Naive thymus-derived CD4-positive, alpha-beta T cell (primary cell): ENCODE results near the gene TMEM238. TPM values are rescaled to one million over a fixed set of nuclear protein-coding genes. Genes with fewer than 3 reads are reported as not detected.
A peak's percentile ranks its signal among the peaks of the same experiment; 100 is the strongest.

Experiments used
- ATAC-seq: fragments of 150-1000 bp; cut with Tn5 transposase; 2 replicates; pipeline ENCODE4 v1.10.0; 2021; ENCODE audit warnings: mild to moderate bottlenecking, moderate library complexity
- CTCF ChIA-PET: fragments of 350-600 bp; sonication (Branson Sonifier 250); formaldehyde crosslinking; loops from one replicate; lab custom pipeline; 2021; ENCODE audit warnings: antibody characterized with exemption; lab: Charles Lee
- POLR2A ChIA-PET: fragments of 350-600 bp; sonication (Branson Sonifier 250); formaldehyde crosslinking; loops from one replicate; lab custom pipeline; 2021; ENCODE audit warnings: antibody characterized with exemption, inconsistent platforms; lab: Charles Lee
- DNase-seq, 9 donors: peaks; one replicate each; pipeline versions ENCODE4 v3.0.0 to v3.0.0-alpha.2; 2020 to 2022; ENCODE audit warnings: mixed read lengths in 1 of 9
- H3K27ac ChIP-seq: one replicate; pipeline ENCODE4 v1.7.0; 2013; ENCODE audit warnings: mild to moderate bottlenecking, low read depth, low read length, moderate library complexity
- H3K27me3 ChIP-seq, 2 donors: one replicate each; pipeline ENCODE4 v1.7.0; 2013; ENCODE audit warnings: low read length in 2 of 2, mild to moderate bottlenecking in 2 of 2, moderate library complexity in 2 of 2; ENCODE audit not compliant: control insufficient read depth in 2 of 2, insufficient read depth in 2 of 2
- H3K36me3 ChIP-seq, 3 experiments: 1 replicate in 2 of 3; 2 replicates in 1 of 3; pipeline ENCODE4 v1.7.0; 2013; ENCODE audit warnings: low read length in 3 of 3, mild to moderate bottlenecking in 3 of 3, moderate library complexity in 1 of 3; ENCODE audit not compliant: insufficient read depth in 3 of 3, control insufficient read depth in 2 of 3
- H3K4me1 ChIP-seq, 2 donors: one replicate each; pipeline ENCODE4 v1.7.0; 2013; ENCODE audit warnings: low read length in 2 of 2, mild to moderate bottlenecking in 2 of 2, moderate library complexity in 1 of 2; ENCODE audit not compliant: control insufficient read depth in 2 of 2, insufficient read depth in 2 of 2
- H3K4me3 ChIP-seq: 2 replicates; pipeline ENCODE4 v1.7.0; 2013; ENCODE audit warnings: mild to moderate bottlenecking, low read length
- H3K9me3 ChIP-seq, 3 experiments: 1 replicate in 2 of 3; 2 replicates in 1 of 3; pipeline ENCODE4 v1.7.0; 2013; ENCODE audit warnings: low read length in 3 of 3; ENCODE audit not compliant: control insufficient read depth in 2 of 3
- H3K27ac Mint-ChIP-seq, 9 donors: one replicate each; pipeline ENCODE4 v1.8.0; 2020 to 2022; ENCODE audit warnings: mixed read lengths in 9 of 9, mild to moderate bottlenecking in 8 of 9, moderate library complexity in 5 of 9, inconsistent platforms in 2 of 9
- H3K27me3 Mint-ChIP-seq, 5 donors: one replicate each; pipeline ENCODE4 v1.8.0; 2021 to 2022; ENCODE audit warnings: mixed read lengths in 5 of 5, mild to moderate bottlenecking in 1 of 5
- H3K36me3 Mint-ChIP-seq, 5 donors: one replicate each; pipeline ENCODE4 v1.8.0; 2020 to 2022; ENCODE audit warnings: mixed read lengths in 5 of 5, mild to moderate bottlenecking in 3 of 5, inconsistent platforms in 1 of 5
- H3K4me1 Mint-ChIP-seq, 7 donors: one replicate each; pipeline ENCODE4 v1.8.0; 2020 to 2022; ENCODE audit warnings: mixed read lengths in 7 of 7, mild to moderate bottlenecking in 3 of 7, inconsistent platforms in 1 of 7
- H3K4me3 Mint-ChIP-seq, 10 donors: one replicate each; pipeline ENCODE4 v1.8.0; 2020 to 2022; ENCODE audit warnings: mild to moderate bottlenecking in 10 of 10, mixed read lengths in 10 of 10, moderate library complexity in 6 of 10, inconsistent platforms in 2 of 10
- H3K9me3 Mint-ChIP-seq, 11 donors: one replicate each; pipeline ENCODE4 v1.8.0; 2020 to 2022; ENCODE audit warnings: mixed read lengths in 11 of 11, mild to moderate bottlenecking in 4 of 11, inconsistent platforms in 1 of 11, moderate library complexity in 1 of 11
- intact Hi-C, 2 donors: fragments of 100-400 bp; cut with micrococcal nuclease; formaldehyde crosslinking; loops; one replicate each; pipeline ENCODE4 v1.15.1; 2023
- polyA plus RNA-seq, 2 donors: library from polyadenylated mRNA; unstranded; fragments of 300-500 nt; fragmentation: Illumina TruSeq; gene quantifications; one replicate each; pipeline ENCODE4 v1.2.3, GENCODE V29; 2021
- total RNA-seq, 6 experiments: library from RNA in 5 of 6; stranded (reverse) in 5 of 6; gene quantifications; 1 replicate in 5 of 6; 2 replicates in 1 of 6; pipeline ENCODE4 v1.2.3 and lab custom pipeline; 2021 to 2026

Gene TMEM238
- total and polyA plus RNA-seq, 7 experiments from 2014 or later: 0.33 to 15.7 (median 9.7) TPM

DNA sequence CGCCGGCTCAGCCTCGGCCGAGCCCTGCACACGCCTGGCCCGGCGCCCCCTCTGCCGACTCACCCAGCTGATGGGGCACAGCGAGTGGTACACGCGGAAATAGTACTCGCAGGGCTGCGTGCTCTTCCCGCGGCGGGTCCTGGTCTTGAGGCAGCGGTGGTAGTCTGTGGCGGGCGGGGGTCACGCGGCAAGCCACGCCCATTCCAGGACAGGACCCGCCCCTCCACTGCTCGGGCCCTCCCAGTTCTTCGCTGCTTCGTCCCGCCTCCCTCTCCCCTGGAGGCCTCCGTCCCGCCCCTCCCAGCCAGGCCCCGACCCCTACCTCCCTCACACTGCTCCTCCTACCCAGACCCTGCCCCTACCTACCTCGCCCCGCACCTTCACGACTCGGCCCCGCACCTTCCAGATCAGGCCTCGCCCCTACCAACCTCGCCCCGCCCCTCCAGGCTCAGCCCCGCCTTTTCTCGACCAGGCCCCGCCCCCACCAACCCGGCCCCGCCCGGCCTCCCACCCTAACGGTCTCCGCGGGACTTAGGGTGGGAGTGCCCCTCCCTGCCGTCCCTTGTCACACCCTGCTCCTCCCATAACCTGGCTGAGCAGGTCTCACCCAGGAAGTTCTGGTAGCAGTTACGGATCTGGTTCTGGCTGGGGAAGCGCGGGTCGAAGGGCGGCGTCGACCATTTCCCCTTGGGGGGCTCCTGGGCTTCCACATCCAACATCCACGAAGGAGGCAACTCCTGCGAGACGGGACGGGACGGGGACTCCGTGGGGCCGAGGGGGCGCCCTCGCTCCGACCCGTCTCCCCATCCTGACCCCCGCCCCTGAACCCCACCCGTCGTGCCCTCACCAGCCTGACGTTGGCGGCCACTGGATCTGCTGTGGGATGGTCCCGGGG, 30.0 kb downstream of the TMEM238 start:
- no peak overlapping the region for H3K27ac ChIP-seq
- peaks cover 25 to 55% (median 30%) of the 10 kb centered on the region in 5 donors for H3K27me3 Mint-ChIP-seq
- POLR2A ChIA-PET: no interaction called here
- no peaks in the 10 kb centered on the region for H3K9me3 ChIP-seq
- intact Hi-C loops: loop anchor here (1.0 to 5.0 kb wide), 3 partner anchors 15 to 97 kb away; partner anchors contain the start of genes KMT5C (in 2 of the 2), PPP6R1 (in 1 of the 2) and RPL28 (in 1 of the 2)
- H3K27ac Mint-ChIP-seq: peak overlapping the region in 2 of 9 donors; percentile 18 to 56
- H3K4me1 ChIP-seq: peaks cover 7 to 10% of the 10 kb centered on the region in 2 donors
- H3K4me3 ChIP-seq: peak overlapping the region; percentile 48
- peaks cover 0 to 2% (median 0%) of the 10 kb centered on the region in 11 donors for H3K9me3 Mint-ChIP-seq
- H3K4me3 Mint-ChIP-seq: peak overlapping the region; percentile 66 to 86 (median 80)
- peaks cover 0 to 10% of the 10 kb centered on the region in 2 donors for H3K27me3 ChIP-seq
- no peaks in the 10 kb centered on the region for H3K36me3 ChIP-seq
- CTCF ChIA-PET: no interaction called here
- DNase-seq: peak in 8 of 9 donors; percentile 44 to 70 (median 58)
- ATAC-seq: peak; percentile 90
- peaks cover 14 to 25% (median 17%) of the 10 kb centered on the region in 7 donors for H3K4me1 Mint-ChIP-seq
- H3K36me3 Mint-ChIP-seq: no peaks in the 10 kb centered on the region

DNA sequence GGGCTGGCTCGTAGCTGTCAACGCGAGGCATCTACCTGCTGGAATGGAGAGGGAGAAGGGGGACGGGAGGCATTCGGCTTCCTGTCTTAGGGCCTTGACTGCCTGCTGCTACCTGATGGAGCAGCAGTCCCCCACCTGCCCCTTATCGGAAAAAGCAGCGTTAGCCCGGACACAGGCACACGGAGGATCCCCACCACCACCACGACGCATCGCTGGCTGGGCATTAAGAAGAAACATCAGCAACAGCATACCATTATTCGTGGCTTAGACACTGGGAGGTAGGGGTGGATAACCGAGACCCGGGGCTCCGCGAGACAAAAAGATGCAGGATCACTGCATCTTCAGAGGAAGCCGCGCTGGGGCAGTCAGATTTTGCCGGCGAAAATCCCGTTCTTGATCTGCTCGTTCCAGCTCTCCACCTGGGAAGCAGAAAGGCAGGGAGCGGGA, 30.7 kb downstream of the TMEM238 start:
- Histone ChIP-seq H3K9me3 (no peaks in the 10 kb centered on the region), H3K4me1 (peaks cover 7 to 10% of the 10 kb centered on the region in 2 donors), H3K36me3 (no peaks in the 10 kb centered on the region), H3K27ac (no peak overlapping the region), H3K27me3 (peaks cover 0 to 10% of the 10 kb centered on the region in 2 donors), H3K4me3 (peak overlapping the region; percentile 48)
- H3K4me1 Mint-ChIP-seq: peaks cover 14 to 25% (median 17%) of the 10 kb centered on the region in 7 donors
- peak overlapping the region; percentile 66 to 86 (median 78) for H3K4me3 Mint-ChIP-seq
- ATAC-seq (no peak), DNase-seq (peak in 3 of 9 donors; percentile 20 to 24 (median 20))
- intact Hi-C loops: loop anchor here in 1 of 2 donors (5.0 kb wide), 2 partner anchors 34 to 96 kb away; partner anchors contain the start of genes PPP6R1 and RPL28
- peaks cover 0 to 2% (median 0%) of the 10 kb centered on the region in 11 donors for H3K9me3 Mint-ChIP-seq
- peaks cover 25 to 55% (median 30%) of the 10 kb centered on the region in 5 donors for H3K27me3 Mint-ChIP-seq
- CTCF ChIA-PET: no interaction called here
- POLR2A ChIA-PET: no interaction called here
- peak overlapping the region in 2 of 9 donors; percentile 53 to 71 for H3K27ac Mint-ChIP-seq
- no peaks in the 10 kb centered on the region for H3K36me3 Mint-ChIP-seq

DNA sequence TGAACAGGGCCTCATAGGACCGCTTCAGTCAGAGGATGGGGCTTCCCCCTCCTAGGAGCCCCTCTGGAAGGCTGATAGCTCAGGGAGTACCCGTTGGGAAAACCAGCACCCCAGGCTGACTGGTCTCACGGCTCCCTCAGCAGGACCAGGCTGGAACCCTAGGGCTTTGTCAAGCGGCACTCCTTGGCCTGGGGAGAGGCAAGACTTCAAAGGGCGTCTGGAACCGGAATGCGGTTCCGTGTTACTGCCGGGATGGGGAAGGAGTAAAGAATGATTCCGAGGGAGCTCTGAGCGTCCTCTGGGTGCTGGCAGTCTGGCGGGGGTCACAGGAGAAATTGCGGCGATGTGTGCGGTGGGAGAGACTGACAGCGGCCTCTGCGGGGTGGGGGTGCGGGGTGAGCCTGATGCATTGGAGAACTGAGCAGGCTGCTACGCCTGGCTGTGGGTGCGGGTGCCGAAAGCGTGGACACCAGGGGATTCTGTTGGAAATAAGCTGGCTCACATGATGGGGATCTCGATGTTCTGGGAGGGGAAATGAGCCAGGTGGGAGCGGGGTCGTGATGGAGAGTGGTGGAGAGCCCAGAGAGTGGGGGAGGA, 31.4 kb downstream of the TMEM238 start:
- H3K36me3 ChIP-seq: no peaks in the 10 kb centered on the region
- Mint-ChIP-seq H3K36me3 (peaks cover 0 to 4% (median 0%) of the 10 kb centered on the region in 5 donors), H3K9me3 (peaks cover 0 to 2% (median 0%) of the 10 kb centered on the region in 11 donors), H3K27ac (peak overlapping the region in 2 of 9 donors; percentile 51 to 53), H3K27me3 (peaks cover 25 to 55% (median 30%) of the 10 kb centered on the region in 5 donors), H3K4me1 (peaks cover 14 to 25% (median 17%) of the 10 kb centered on the region in 7 donors), H3K4me3 (peak overlapping the region in 9 of 10 donors; percentile 19 to 86 (median 77))
- DNase-seq: no peak
- peaks cover 0 to 10% of the 10 kb centered on the region in 2 donors for H3K27me3 ChIP-seq
- CTCF ChIA-PET: no interaction called here
- H3K27ac ChIP-seq: no peak overlapping the region
- H3K4me3 ChIP-seq: no peak overlapping the region
- no peaks in the 10 kb centered on the region for H3K9me3 ChIP-seq
- intact Hi-C loops: loop anchor here in 1 of 2 donors (5.0 kb wide), 2 partner anchors 35 to 95 kb away; partner anchors contain the start of genes PPP6R1 and RPL28
- peaks cover 7 to 10% of the 10 kb centered on the region in 2 donors for H3K4me1 ChIP-seq
- ATAC-seq: no peak
- POLR2A ChIA-PET: interaction anchor here (0.6 to 1.3 kb wide), 3 partner anchors 11 to 49 kb away, joined by 3 to 4 read pairs (median 4); no protein-coding TSS in a partner anchor

DNA sequence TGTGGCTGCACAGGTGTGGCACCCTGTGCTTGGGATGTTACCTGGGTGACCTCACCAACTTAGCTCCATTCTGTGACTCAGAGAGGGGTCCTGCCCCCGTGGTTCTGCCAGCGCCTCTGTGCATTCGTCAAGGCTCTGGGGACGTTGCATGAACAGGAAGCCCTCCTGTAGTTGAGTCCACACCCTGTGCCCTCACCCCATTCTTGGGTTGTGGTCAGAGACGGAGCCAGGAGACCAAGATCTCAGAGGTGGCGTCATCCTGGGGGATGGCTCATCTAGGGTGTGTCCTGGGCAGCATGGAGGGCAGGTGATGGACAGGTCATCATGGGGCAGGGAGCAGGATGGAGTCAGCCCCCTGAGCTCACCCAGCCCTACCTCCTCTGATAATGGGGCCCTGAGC, 32.1 kb downstream of the TMEM238 start:
- Mint-ChIP-seq H3K4me3 (peak overlapping the region in 3 of 10 donors; percentile 32 to 64 (median 33)), H3K27me3 (peaks cover 19 to 50% (median 25%) of the 10 kb centered on the region in 5 donors), H3K36me3 (peaks cover 0 to 4% (median 0%) of the 10 kb centered on the region in 5 donors), H3K4me1 (peaks cover 14 to 25% (median 17%) of the 10 kb centered on the region in 7 donors), H3K27ac (peak overlapping the region in 1 of 9 donors; percentile 41), H3K9me3 (peaks cover 0 to 2% (median 0%) of the 10 kb centered on the region in 11 donors)
- H3K36me3 ChIP-seq: no peaks in the 10 kb centered on the region
- intact Hi-C loops: loop anchor here in 1 of 2 donors (5.0 kb wide), 2 partner anchors 35 to 95 kb away; partner anchors contain the start of genes PPP6R1 and RPL28
- no peak overlapping the region for H3K27ac ChIP-seq
- H3K4me1 ChIP-seq: peaks cover 7 to 10% of the 10 kb centered on the region in 2 donors
- DNase-seq (no peak), ATAC-seq (no peak)
- ChIA-PET POLR2A (interaction anchor here (1.2 to 1.3 kb wide), 2 partner anchors 11 to 33 kb away, joined by 3 to 4 read pairs; no protein-coding TSS in a partner anchor), CTCF (no interaction called here)
- H3K27me3 ChIP-seq: peaks cover 0 to 10% of the 10 kb centered on the region in 2 donors
- no peaks in the 10 kb centered on the region for H3K9me3 ChIP-seq
- no peak overlapping the region for H3K4me3 ChIP-seq

DNA sequence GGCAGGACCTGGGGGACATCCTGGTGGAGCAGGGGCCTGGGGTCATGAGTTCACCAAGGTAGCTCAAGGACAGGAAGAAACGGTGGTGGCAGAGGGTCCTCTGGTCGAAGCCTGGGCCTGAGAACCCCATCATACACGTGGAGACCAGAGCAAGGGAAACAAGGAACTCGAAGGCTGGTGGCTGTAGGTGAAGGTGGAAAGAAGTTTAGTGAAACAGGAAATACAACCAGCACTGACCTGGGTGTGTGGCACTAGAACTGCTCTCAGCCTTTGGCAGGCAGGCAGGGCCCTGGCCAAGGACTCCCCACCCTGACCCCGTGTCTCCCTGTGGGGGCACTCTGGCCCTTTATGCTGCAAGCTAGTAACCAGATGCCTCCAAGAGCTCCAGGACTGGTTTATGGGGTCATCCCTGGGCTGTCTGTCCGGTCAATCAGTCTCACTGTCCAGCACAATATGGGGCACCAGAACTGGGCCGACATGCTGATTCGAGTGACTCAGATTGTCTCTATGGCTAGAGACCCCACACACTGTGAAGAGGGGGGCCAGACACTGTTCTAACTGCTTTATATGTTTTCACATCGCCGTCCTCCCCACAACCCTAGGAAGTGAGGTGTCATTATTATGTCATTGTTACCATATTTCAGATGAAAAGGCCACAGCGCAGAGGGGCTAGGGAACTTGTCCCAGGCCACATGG, 33.3 kb downstream of the TMEM238 start:
- intact Hi-C loops: loop anchor here in 1 of 2 donors (5.0 kb wide), 2 partner anchors 37 to 93 kb away; partner anchors contain the start of genes PPP6R1 and RPL28
- Mint-ChIP-seq H3K4me1 (peaks cover 14 to 25% (median 17%) of the 10 kb centered on the region in 7 donors), H3K4me3 (peak overlapping the region in 3 of 10 donors; percentile 9 to 20 (median 9)), H3K9me3 (peaks cover 0 to 2% (median 0%) of the 10 kb centered on the region in 11 donors), H3K27me3 (peaks cover 18 to 38% (median 25%) of the 10 kb centered on the region in 5 donors), H3K36me3 (peaks cover 0 to 4% (median 0%) of the 10 kb centered on the region in 5 donors), H3K27ac (peak overlapping the region in 1 of 9 donors; percentile 11)
- H3K27me3 ChIP-seq: peaks cover 0 to 10% of the 10 kb centered on the region in 2 donors
- DNase-seq: no peak
- no peak for ATAC-seq
- POLR2A ChIA-PET: no interaction called here
- no peak overlapping the region for H3K27ac ChIP-seq
- H3K4me1 ChIP-seq: peaks cover 7 to 10% of the 10 kb centered on the region in 2 donors
- H3K4me3 ChIP-seq: no peak overlapping the region
- no peaks in the 10 kb centered on the region for H3K9me3 ChIP-seq
- CTCF ChIA-PET: no interaction called here
- H3K36me3 ChIP-seq: no peaks in the 10 kb centered on the region
